ENCODE data around the gene FAM177B.
A peak's percentile ranks its signal among the peaks of the same experiment; 100 is the strongest.

The FAM177B gene

GRCh38 chr1:222788402-222789156 is 51.6 kb downstream of the FAM177B start:
- H3K9me3 Mint-ChIP-seq (ENCODE audit: low read depth) = no peaks in the 10 kb centered on the region
- H3K4me3 Mint-ChIP-seq = no peak overlapping the region
- H3K27ac Mint-ChIP-seq = no peak overlapping the region
- no peaks in the 10 kb centered on the region for H3K36me3 Mint-ChIP-seq
- H3K27me3 Mint-ChIP-seq = peaks cover 4% of the 10 kb centered on the region
- H3K4me1 Mint-ChIP-seq (ENCODE audit: low read depth) = peaks cover 8% of the 10 kb centered on the region

- H3K27me3 Mint-ChIP-seq = peaks cover 4% of the 10 kb centered on the region
- no peaks in the 10 kb centered on the region for H3K36me3 Mint-ChIP-seq
- no peaks in the 10 kb centered on the region for H3K9me3 Mint-ChIP-seq (ENCODE audit: low read depth)
- peaks cover 8% of the 10 kb centered on the region for H3K4me1 Mint-ChIP-seq (ENCODE audit: low read depth)
- no peak overlapping the region for H3K4me3 Mint-ChIP-seq
- no peak overlapping the region for H3K27ac Mint-ChIP-seq
Measured at GRCh38 chr1:222790115-222790514, 53.1 kb downstream of the FAM177B start.

- Mint-ChIP-seq H3K27me3 (peaks cover 4% of the 10 kb centered on the region), H3K36me3 (no peaks in the 10 kb centered on the region), H3K27ac (no peak overlapping the region), H3K9me3 (ENCODE audit: low read depth) (no peaks in the 10 kb centered on the region), H3K4me1 (ENCODE audit: low read depth) (peaks cover 8% of the 10 kb centered on the region), H3K4me3 (no peak overlapping the region)
Measured at GRCh38 chr1:222790520-222790919, 53.5 kb downstream of the FAM177B start.

- H3K4me3 Mint-ChIP-seq = no peak overlapping the region
- no peaks in the 10 kb centered on the region for H3K9me3 Mint-ChIP-seq (ENCODE audit: low read depth)
Measured at GRCh38 chr1:222791006-222791710, 54.2 kb downstream of the FAM177B start.

GRCh38 chr1:222792744-222793143 is 55.7 kb downstream of the FAM177B start:
- H3K4me3 Mint-ChIP-seq = no peak overlapping the region

More at GRCh38 chr1:222791006-222791710, 54.2 kb downstream of the FAM177B start:
- Mint-ChIP-seq H3K4me1 (ENCODE audit: low read depth) (peaks cover 8% of the 10 kb centered on the region), H3K27me3 (peaks cover 4% of the 10 kb centered on the region), H3K36me3 (no peaks in the 10 kb centered on the region), H3K27ac (no peak overlapping the region)

GRCh38 chr1:222794656-222795474 is 57.9 kb downstream of the FAM177B start:
- Mint-ChIP-seq H3K9me3 (ENCODE audit: low read depth) (no peaks in the 10 kb centered on the region), H3K4me1 (ENCODE audit: low read depth) (peaks cover 19% of the 10 kb centered on the region), H3K4me3 (no peak overlapping the region), H3K36me3 (no peaks in the 10 kb centered on the region), H3K27ac (no peak overlapping the region), H3K27me3 (no peaks in the 10 kb centered on the region)

More at GRCh38 chr1:222792744-222793143, 55.7 kb downstream of the FAM177B start:
- H3K4me1 Mint-ChIP-seq (ENCODE audit: low read depth) = peaks cover 8% of the 10 kb centered on the region
- no peaks in the 10 kb centered on the region for H3K36me3 Mint-ChIP-seq
- H3K27ac Mint-ChIP-seq = no peak overlapping the region
- H3K27me3 Mint-ChIP-seq = no peaks in the 10 kb centered on the region
- H3K9me3 Mint-ChIP-seq (ENCODE audit: low read depth) = no peaks in the 10 kb centered on the region

- Mint-ChIP-seq H3K27ac (peak overlapping the region; percentile 58), H3K4me3 (no peak overlapping the region), H3K9me3 (ENCODE audit: low read depth) (no peaks in the 10 kb centered on the region), H3K4me1 (ENCODE audit: low read depth) (peaks cover 11% of the 10 kb centered on the region), H3K27me3 (peaks cover 1% of the 10 kb centered on the region), H3K36me3 (no peaks in the 10 kb centered on the region)
Measured at GRCh38 chr1:222798116-222798515, 61.1 kb downstream of the FAM177B start.

GRCh38 chr1:222798975-222799374 is 62.0 kb downstream of the FAM177B start:
- peaks cover 5% of the 10 kb centered on the region for H3K27me3 Mint-ChIP-seq
- H3K9me3 Mint-ChIP-seq (ENCODE audit: low read depth) = no peaks in the 10 kb centered on the region
- no peak overlapping the region for H3K27ac Mint-ChIP-seq
- H3K36me3 Mint-ChIP-seq = no peaks in the 10 kb centered on the region
- peaks cover 11% of the 10 kb centered on the region for H3K4me1 Mint-ChIP-seq (ENCODE audit: low read depth)
- no peak overlapping the region for H3K4me3 Mint-ChIP-seq

Data from activated naive CD8-positive, alpha-beta T cell (primary cell).